K562 (cell line): Measurements from ENCODE around the gene RNF141. TPM values are rescaled to one million over a fixed set of nuclear protein-coding genes. Genes with fewer than 3 reads are reported as not detected.

Source experiments
- ATAC-seq: fragments of 200-7000 bp; cut with Tn5 transposase; 3 replicates; pipeline ENCODE4 v1.9.1; 2020; ENCODE audit warnings: moderate library complexity
- BruUV-seq: library from RNA; stranded (reverse); fragments of 400-500 nt; replicated peaks from 2 replicates; lab custom pipeline; 2021; lab: Mats Ljungman, UMichigan
- CTCF ChIA-PET: fragments of 300-600 bp; formaldehyde crosslinking; extraction: SDS; loops from one replicate; lab custom pipeline; 2021; ENCODE audit warnings: low intra/inter-chr PET ratio; lab: Yijun Ruan, JAX
- POLR2A ChIA-PET: fragments of 300-600, 350-650 bp; sonication (Branson Sonifier 250); formaldehyde crosslinking; extraction: SDS; loops from one replicate; lab custom pipeline; 2021; ENCODE audit warnings: antibody characterized with exemption, inconsistent platforms; lab: Yijun Ruan, JAX
- DNase-seq, 4 experiments: peaks; one replicate each; pipeline versions ENCODE4 v3.0.0 to v3.0.0-alpha.2; 2011 to 2018; ENCODE audit warnings: low spot score in 3 of 4, mixed read lengths in 3 of 4; ENCODE audit errors: extremely low read depth in 1 of 4
- FAIRE-seq: peaks from 2 replicates; lab custom pipeline; 2011; peaks lifted over from hg19 to GRCh38; lab: Jason Lieb, UNC
- H2AFZ ChIP-seq: 2 replicates; pipeline ENCODE4 v1.6.0; 2011; ENCODE audit warnings: low read depth, low read length, control low read depth, inconsistent platforms
- H3K27ac ChIP-seq: fragments of 200-600 bp; 3 replicates; pipeline ENCODE4 v1.8.0; 2011; ENCODE audit warnings: low read depth, mild to moderate bottlenecking, control low read depth, inconsistent platforms, low read length, moderate library complexity, mixed read lengths; ENCODE audit errors: extremely low read depth
- H3K27me3 ChIP-seq, 2 experiments: fragments of 300-600 bp in 1 of 2; 2 replicates in 1 of 2; 3 replicates in 1 of 2; pipeline versions ENCODE4 v1.6.0 to v1.8.0; 2011; ENCODE audit warnings: inconsistent platforms in 2 of 2, low read length in 2 of 2, mild to moderate bottlenecking in 1 of 2, mixed read lengths in 1 of 2, moderate library complexity in 1 of 2; ENCODE audit not compliant: control insufficient read depth in 2 of 2, insufficient read depth in 2 of 2
- H3K36me3 ChIP-seq: fragments of 300-600 bp; 3 replicates; pipeline ENCODE4 v1.8.0; 2011; ENCODE audit warnings: mild to moderate bottlenecking, low read length, inconsistent platforms; ENCODE audit not compliant: control insufficient read depth, insufficient read depth
- H3K4me1 ChIP-seq, 2 experiments: fragments of 200-600 bp in 1 of 2; replicated peaks in 1 of 2; 2 replicates in 1 of 2; 3 replicates in 1 of 2; pipeline versions ENCODE4 v1.5.1 to v1.8.0; 2011; ENCODE audit warnings: inconsistent platforms in 2 of 2, low read length in 2 of 2, mild to moderate bottlenecking in 1 of 2, mixed read lengths in 1 of 2, moderate library complexity in 1 of 2; ENCODE audit not compliant: control insufficient read depth in 2 of 2, insufficient read depth in 2 of 2
- H3K4me2 ChIP-seq: 2 replicates; pipeline ENCODE4 v1.6.1; 2011; ENCODE audit warnings: low read length, control low read depth, inconsistent platforms, mixed read lengths; ENCODE audit not compliant: insufficient read depth
- H3K4me3 ChIP-seq: fragments of 200-600 bp; sonication (generic), shearing (Covaris generic); 2 replicates; pipeline ENCODE4 v1.5.1; 2016; ENCODE audit warnings: control low read depth, inconsistent platforms
- H3K79me2 ChIP-seq: fragments of 200-600 bp; 3 replicates; pipeline ENCODE4 v1.8.0; 2011; ENCODE audit warnings: low read length, inconsistent platforms; ENCODE audit not compliant: control insufficient read depth, insufficient read depth
- H3K9ac ChIP-seq, 2 experiments: 2 replicates each; pipeline versions ENCODE4 v1.6.0 to v1.6.1; 2011; ENCODE audit warnings: low read depth in 2 of 2, low read length in 2 of 2, control low read depth in 1 of 2, inconsistent platforms in 1 of 2, mild to moderate bottlenecking in 1 of 2, mixed read lengths in 1 of 2; ENCODE audit not compliant: insufficient read depth in 1 of 2
- H3K9me1 ChIP-seq: one replicate; pipeline ENCODE4 v1.6.0; 2011; ENCODE audit warnings: inconsistent platforms, mild to moderate bottlenecking, low read length, moderate library complexity; ENCODE audit not compliant: control insufficient read depth, insufficient read depth
- H3K9me3 ChIP-seq: replicated peaks from 2 replicates; pipeline ENCODE4 v1.5.1; 2011; ENCODE audit warnings: low read depth, low read length, inconsistent platforms; ENCODE audit not compliant: control insufficient read depth, insufficient read depth
- H4K20me1 ChIP-seq: replicated peaks from 2 replicates; pipeline ENCODE4 v1.6.1; 2011; ENCODE audit warnings: low read length, inconsistent platforms, mixed read lengths; ENCODE audit not compliant: control insufficient read depth, insufficient read depth
- BCOR ChIP-seq: fragments of 450-650 bp; IDR thresholded peaks from 2 replicates; pipeline ENCODE4 v1.6.1; 2016
- C11orf30 ChIP-seq: fragments of 450-650 bp; IDR thresholded peaks from 2 replicates; pipeline ENCODE4 v1.6.1; 2016; ENCODE audit warnings: low read depth, mild to moderate bottlenecking
- ELF1 ChIP-seq: fragments of 200-800 bp; sonication (Bioruptor generic); IDR thresholded peaks from 2 replicates; pipeline ENCODE4 v1.6.1; 2016; ENCODE audit warnings: missing genetic modification characterization, missing compliant biosample characterization
- HNRNPUL1 ChIP-seq: fragments of 200-400 bp; formaldehyde crosslinking; IDR thresholded peaks from 2 replicates; pipeline ENCODE4 v1.6.1; 2017; ENCODE audit warnings: low read length
- NEUROD1 ChIP-seq: fragments of 150-350 bp; IDR thresholded peaks from 2 replicates; pipeline ENCODE4 v1.6.1; 2014; ENCODE audit warnings: borderline replicate concordance, low read length, low read depth; ENCODE audit not compliant: partially characterized antibody
- NFIC ChIP-seq: fragments of 450-650 bp; IDR thresholded peaks from 2 replicates; pipeline ENCODE4 v1.6.1; 2017; ENCODE audit warnings: mild to moderate bottlenecking, inconsistent platforms
- NR1H2 ChIP-seq: sonication (generic); formaldehyde crosslinking; IDR thresholded peaks from 2 replicates; pipeline ENCODE4 v1.4.0; 2020; ENCODE audit warnings: mild to moderate bottlenecking, missing genetic modification reagents
- NR4A1 ChIP-seq, 2 experiments: fragments of 250-450 bp in 1 of 2; fragments of 450-650 bp in 1 of 2; sonication (Bioruptor Pico) in 1 of 2; IDR thresholded peaks; 2 replicates each; pipeline versions ENCODE4 v1.4.0 to v1.6.1; 2016 to 2020; ENCODE audit warnings: mild to moderate bottlenecking in 2 of 2, missing compliant biosample characterization in 1 of 2, missing genetic modification characterization in 1 of 2, moderate library complexity in 1 of 2
- PTBP1 ChIP-seq: fragments of 200-400 bp; formaldehyde crosslinking; IDR thresholded peaks from 2 replicates; pipeline ENCODE4 v1.6.1; 2017; ENCODE audit warnings: low read depth, low read length
- RAD51 ChIP-seq: fragments of 450-650 bp; IDR thresholded peaks from 2 replicates; pipeline ENCODE4 v1.7.1; 2016; ENCODE audit warnings: low read depth, mild to moderate bottlenecking, borderline replicate concordance
- RBM25 ChIP-seq: fragments of 200-400 bp; formaldehyde crosslinking; IDR thresholded peaks from 2 replicates; pipeline ENCODE4 v1.6.1; 2018; ENCODE audit warnings: low read length, low read depth, moderate library complexity; ENCODE audit not compliant: severe bottlenecking
- ZEB2 ChIP-seq: fragments of 450-650 bp; IDR thresholded peaks from 2 replicates; pipeline ENCODE4 v1.6.1; 2016
- ZNF140 ChIP-seq: fragments of 250-450 bp; sonication (Bioruptor Pico); IDR thresholded peaks from 2 replicates; pipeline ENCODE4 v1.8.0; 2021; ENCODE audit warnings: moderate library complexity, mild to moderate bottlenecking, inconsistent platforms
- ZNF146 ChIP-seq: IDR thresholded peaks from one replicate; pipeline ENCODE4 v1.6.1; 2018; ENCODE audit warnings: missing compliant biosample characterization; ENCODE audit not compliant: unreplicated experiment
- ZNF316 ChIP-seq: fragments of 450-650 bp; IDR thresholded peaks from 2 replicates; pipeline ENCODE4 v1.6.1; 2016
- WGBS: fragments of 100-300 bp; shearing (Covaris generic); methylation state at CpG from one replicate; pipeline ENCODE4 v1.1.6; 2016; ENCODE audit warnings: low coverage, mixed read lengths; ENCODE audit not compliant: insufficient coverage; ENCODE audit errors: missing lambda C conversion rate; 5-methylcytosine and 5-hydroxymethylcytosine counted together
- in situ Hi-C: fragments of 300-500 bp; cut with MboI; formaldehyde crosslinking; loops from 4 replicates; pipeline ENCODE4 v1.15.0; 2018; ENCODE audit warnings: inconsistent platforms, mixed read lengths
- intact Hi-C: fragments of 100-400 bp; cut with micrococcal nuclease; formaldehyde crosslinking; loops from 2 replicates; pipeline ENCODE4 v1.14.2; 2022
- polyA plus RNA-seq, 8 experiments: library from polyadenylated mRNA; depleted of rRNA in 4 of 8; stranded (reverse) in 5 of 8; unstranded in 3 of 8; fragments of >200 nt; fragmentation: Nextera tagmentation in 2 of 8; fragmentation: Illumina TruSeq in 1 of 8; extraction: Ambion mirVana in 2 of 8; extraction: Trizol in 1 of 8; gene quantifications; 2 replicates each; pipeline versions ENCODE4 v1.2.1 to v1.2.3, GENCODE V29; 2011 to 2014; ENCODE audit warnings: inconsistent platforms in 1 of 8, missing spikeins in 1 of 8
- total RNA-seq, 7 experiments: library from RNA; depleted of rRNA in 6 of 7; stranded (reverse); fragments of >200 nt in 6 of 7; fragmentation: Illumina TruSeq in 2 of 7; extraction: Trizol in 2 of 7; gene quantifications; 2 replicates each; pipeline versions ENCODE4 v1.2.1 to v1.2.3, GENCODE V29; 2011 to 2021; ENCODE audit warnings: low replicate concordance in 1 of 7
- TF ChIP-seq, protein P1 (sequence below): sonication (generic); formaldehyde crosslinking; IDR thresholded peaks from 2 replicates; pipeline ENCODE4 v1.4.0; 2020; ENCODE audit warnings: mild to moderate bottlenecking, missing genetic modification reagents
- TF ChIP-seq, protein P2 (sequence below): sonication (generic); formaldehyde crosslinking; IDR thresholded peaks from 2 replicates; pipeline ENCODE4 v1.8.0; 2022; ENCODE audit warnings: mild to moderate bottlenecking, missing genetic modification reagents
- TF ChIP-seq, protein P3 (sequence below), 2 experiments: fragments of 450-650 bp in 1 of 2; sonication (generic) in 1 of 2; formaldehyde crosslinking; conservative IDR thresholded peaks; 2 replicates each; pipeline versions ENCODE4 v1.4.0 to v1.8.1; 2020 to 2022; ENCODE audit warnings: mild to moderate bottlenecking in 1 of 2, missing genetic modification reagents in 1 of 2

The RNF141 gene
- total and polyA plus RNA-seq, 9 of the 15 experiments (the other 6 are each of a cell fraction or from before 2014, with no cell fraction given) = 9.7 to 51.9 (median 18.9) TPM

DNA sequence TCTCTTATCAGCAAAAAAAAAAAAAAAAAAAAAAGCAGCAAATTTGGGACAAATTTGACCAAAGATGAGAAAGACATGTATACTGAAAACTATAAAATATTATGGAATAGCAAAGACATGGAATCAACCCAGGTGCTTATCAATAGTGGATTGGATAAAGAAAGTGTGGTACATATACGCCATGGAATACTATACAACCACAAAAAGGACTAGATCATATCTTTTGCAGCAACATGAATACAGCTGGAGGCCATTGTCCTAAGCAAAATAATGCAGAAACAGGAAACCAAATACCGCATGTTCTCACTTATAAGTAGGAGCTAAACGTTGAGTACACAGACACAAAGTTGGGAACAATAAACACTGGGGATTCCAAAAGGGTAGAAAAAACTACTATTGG lies 1.8 kb upstream of the RNF141 start:
- 61% methylated on average over 3 of the region's 3 CpGs for WGBS
- no peak for DNase-seq
- no peaks in the 10 kb centered on the region for H3K36me3 ChIP-seq
- H3K27ac ChIP-seq = no peak overlapping the region
- no peaks in the 10 kb centered on the region for H3K9me3 ChIP-seq
- H3K9ac ChIP-seq = no peak overlapping the region
- no peak overlapping the region for H3K4me3 ChIP-seq
- H3K79me2 ChIP-seq = peaks cover 15% of the 10 kb centered on the region
- no peak for FAIRE-seq
- peaks cover 7 to 11% of the 10 kb centered on the region in 2 experiments; a peak in 4 of 5 replicates for H3K4me1 ChIP-seq
- in situ Hi-C loops (no loop called here), intact Hi-C loops (no loop called here)
- no peak overlapping the region for H3K4me2 ChIP-seq
- H3K27me3 ChIP-seq = no peaks in the 10 kb centered on the region
- ATAC-seq = no peak
- H3K9me1 ChIP-seq = no peaks in the 10 kb centered on the region
- no TSS peak for BruUV-seq
- H4K20me1 ChIP-seq = no peaks in the 10 kb centered on the region
- CTCF ChIA-PET = no interaction called here
- POLR2A ChIA-PET = interaction anchor here (0.8 kb wide), 1 partner anchor 26 kb away, joined by 3 read pairs; no protein-coding TSS in a partner anchor
- no peak overlapping the region for H2AFZ ChIP-seq
- TF ChIP-seq ZNF146 (CRISPR knock-in tag) = peak; percentile 93
- TF ChIP-seq, protein P1, sequence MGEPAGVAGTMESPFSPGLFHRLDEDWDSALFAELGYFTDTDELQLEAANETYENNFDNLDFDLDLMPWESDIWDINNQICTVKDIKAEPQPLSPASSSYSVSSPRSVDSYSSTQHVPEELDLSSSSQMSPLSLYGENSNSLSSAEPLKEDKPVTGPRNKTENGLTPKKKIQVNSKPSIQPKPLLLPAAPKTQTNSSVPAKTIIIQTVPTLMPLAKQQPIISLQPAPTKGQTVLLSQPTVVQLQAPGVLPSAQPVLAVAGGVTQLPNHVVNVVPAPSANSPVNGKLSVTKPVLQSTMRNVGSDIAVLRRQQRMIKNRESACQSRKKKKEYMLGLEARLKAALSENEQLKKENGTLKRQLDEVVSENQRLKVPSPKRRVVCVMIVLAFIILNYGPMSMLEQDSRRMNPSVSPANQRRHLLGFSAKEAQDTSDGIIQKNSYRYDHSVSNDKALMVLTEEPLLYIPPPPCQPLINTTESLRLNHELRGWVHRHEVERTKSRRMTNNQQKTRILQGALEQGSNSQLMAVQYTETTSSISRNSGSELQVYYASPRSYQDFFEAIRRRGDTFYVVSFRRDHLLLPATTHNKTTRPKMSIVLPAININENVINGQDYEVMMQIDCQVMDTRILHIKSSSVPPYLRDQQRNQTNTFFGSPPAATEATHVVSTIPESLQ (CRISPR knock-in tag) = no peak
- peak; percentile 52 for TF ChIP-seq RBM25
- TF ChIP-seq, protein P2, sequence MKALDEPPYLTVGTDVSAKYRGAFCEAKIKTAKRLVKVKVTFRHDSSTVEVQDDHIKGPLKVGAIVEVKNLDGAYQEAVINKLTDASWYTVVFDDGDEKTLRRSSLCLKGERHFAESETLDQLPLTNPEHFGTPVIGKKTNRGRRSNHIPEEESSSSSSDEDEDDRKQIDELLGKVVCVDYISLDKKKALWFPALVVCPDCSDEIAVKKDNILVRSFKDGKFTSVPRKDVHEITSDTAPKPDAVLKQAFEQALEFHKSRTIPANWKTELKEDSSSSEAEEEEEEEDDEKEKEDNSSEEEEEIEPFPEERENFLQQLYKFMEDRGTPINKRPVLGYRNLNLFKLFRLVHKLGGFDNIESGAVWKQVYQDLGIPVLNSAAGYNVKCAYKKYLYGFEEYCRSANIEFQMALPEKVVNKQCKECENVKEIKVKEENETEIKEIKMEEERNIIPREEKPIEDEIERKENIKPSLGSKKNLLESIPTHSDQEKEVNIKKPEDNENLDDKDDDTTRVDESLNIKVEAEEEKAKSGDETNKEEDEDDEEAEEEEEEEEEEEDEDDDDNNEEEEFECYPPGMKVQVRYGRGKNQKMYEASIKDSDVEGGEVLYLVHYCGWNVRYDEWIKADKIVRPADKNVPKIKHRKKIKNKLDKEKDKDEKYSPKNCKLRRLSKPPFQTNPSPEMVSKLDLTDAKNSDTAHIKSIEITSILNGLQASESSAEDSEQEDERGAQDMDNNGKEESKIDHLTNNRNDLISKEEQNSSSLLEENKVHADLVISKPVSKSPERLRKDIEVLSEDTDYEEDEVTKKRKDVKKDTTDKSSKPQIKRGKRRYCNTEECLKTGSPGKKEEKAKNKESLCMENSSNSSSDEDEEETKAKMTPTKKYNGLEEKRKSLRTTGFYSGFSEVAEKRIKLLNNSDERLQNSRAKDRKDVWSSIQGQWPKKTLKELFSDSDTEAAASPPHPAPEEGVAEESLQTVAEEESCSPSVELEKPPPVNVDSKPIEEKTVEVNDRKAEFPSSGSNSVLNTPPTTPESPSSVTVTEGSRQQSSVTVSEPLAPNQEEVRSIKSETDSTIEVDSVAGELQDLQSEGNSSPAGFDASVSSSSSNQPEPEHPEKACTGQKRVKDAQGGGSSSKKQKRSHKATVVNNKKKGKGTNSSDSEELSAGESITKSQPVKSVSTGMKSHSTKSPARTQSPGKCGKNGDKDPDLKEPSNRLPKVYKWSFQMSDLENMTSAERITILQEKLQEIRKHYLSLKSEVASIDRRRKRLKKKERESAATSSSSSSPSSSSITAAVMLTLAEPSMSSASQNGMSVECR (CRISPR knock-in tag) = no peak
- TF ChIP-seq, protein P3, sequence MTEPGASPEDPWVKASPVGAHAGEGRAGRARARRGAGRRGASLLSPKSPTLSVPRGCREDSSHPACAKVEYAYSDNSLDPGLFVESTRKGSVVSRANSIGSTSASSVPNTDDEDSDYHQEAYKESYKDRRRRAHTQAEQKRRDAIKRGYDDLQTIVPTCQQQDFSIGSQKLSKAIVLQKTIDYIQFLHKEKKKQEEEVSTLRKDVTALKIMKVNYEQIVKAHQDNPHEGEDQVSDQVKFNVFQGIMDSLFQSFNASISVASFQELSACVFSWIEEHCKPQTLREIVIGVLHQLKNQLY (CRISPR knock-in tag; conservative IDR thresholded peaks at IDR 0.05) = no peak
- 0 out of 2 replicates have a peak, but pooled peaks have one; percentile 28 for TF ChIP-seq C11orf30
- no peak for TF ChIP-seq NEUROD1
- no peak for TF ChIP-seq ZEB2
- TF ChIP-seq RAD51 = no peak
- TF ChIP-seq NFIC = no peak
- TF ChIP-seq ZNF316 = peak; percentile 85
- TF ChIP-seq ELF1 (tag) = no peak
- no peak for TF ChIP-seq HNRNPUL1
- TF ChIP-seq PTBP1 = no peak
- no peak for TF ChIP-seq NR1H2 (CRISPR knock-in tag)
- TF ChIP-seq BCOR = peak; percentile 47; the same call in 1 of the 2 replicates
- no peak for TF ChIP-seq ZNF140 (CRISPR knock-in tag)
- TF ChIP-seq NR4A1 (CRISPR knock-in tag; IDR thresholded peaks at IDR 0.05) = no peak
- no peak for TF ChIP-seq NR4A1 (tag; IDR thresholded peaks at IDR 0.05)
